GM18498 (cell line): ENCODE results near the gene ULK4.

ENCODE experiments used
- ATAC-seq: cut with Tn5 transposase; IDR thresholded peaks from one replicate; pipeline ENCODE4 v1.9.1; 2021; ENCODE audit warnings: mild to moderate bottlenecking, moderate library complexity; ENCODE audit not compliant: unreplicated experiment

Gene ULK4

GRCh38 chr3:41508063-41508696, 453.7 kb downstream of the ULK4 start:
- ATAC-seq: no peak

- no peak for ATAC-seq
Measured at GRCh38 chr3:41507336-41508062, 454.4 kb downstream of the ULK4 start.

- ATAC-seq: no peak
Measured at GRCh38 chr3:41503998-41504623, 457.8 kb downstream of the ULK4 start.

- ATAC-seq: no peak
Measured at GRCh38 chr3:41502481-41502880, 459.4 kb downstream of the ULK4 start.

- no peak for ATAC-seq
Measured at GRCh38 chr3:41502023-41502422, 459.9 kb downstream of the ULK4 start.

GRCh38 chr3:41498847-41499246, 463.1 kb downstream of the ULK4 start:
- ATAC-seq: no peak

GRCh38 chr3:41490360-41490759, 471.5 kb downstream of the ULK4 start:
- ATAC-seq: no peak

GRCh38 chr3:41489231-41489630, 472.7 kb downstream of the ULK4 start:
- no peak for ATAC-seq

- ATAC-seq: no peak
Measured at GRCh38 chr3:41488501-41488900, 473.4 kb downstream of the ULK4 start.

GRCh38 chr3:41485484-41485883, 476.4 kb downstream of the ULK4 start:
- no peak for ATAC-seq

- no peak for ATAC-seq
Measured at GRCh38 chr3:41482134-41482533, 479.8 kb downstream of the ULK4 start.

- no peak for ATAC-seq
Measured at GRCh38 chr3:41478278-41478677, 483.6 kb downstream of the ULK4 start.

- ATAC-seq: no peak
Measured at GRCh38 chr3:41477399-41478014, 484.4 kb downstream of the ULK4 start.

GRCh38 chr3:41469083-41469482, 492.8 kb downstream of the ULK4 start:
- ATAC-seq: no peak

- no peak for ATAC-seq
Measured at GRCh38 chr3:41467481-41467880, 494.4 kb downstream of the ULK4 start.

- ATAC-seq: no peak
Measured at GRCh38 chr3:41464858-41465257, 497.0 kb downstream of the ULK4 start.

- no peak for ATAC-seq
Measured at GRCh38 chr3:41464401-41464800, 497.5 kb downstream of the ULK4 start.

- ATAC-seq: no peak
Measured at GRCh38 chr3:41462103-41462691, 499.7 kb downstream of the ULK4 start.

GRCh38 chr3:41460736-41461135, 501.2 kb downstream of the ULK4 start:
- ATAC-seq: no peak

GRCh38 chr3:41457176-41457575, 504.7 kb downstream of the ULK4 start:
- no peak for ATAC-seq

GRCh38 chr3:41456162-41456561, 505.7 kb downstream of the ULK4 start:
- no peak for ATAC-seq
